ENCODE results near the gene CREB3L1.

- TF ChIP-seq CTCF (IDR thresholded peaks at IDR 0.05 in 4 of 5, conservative IDR thresholded peaks at IDR 0.05 in 1 of 5) (no peak), POLR2A (IDR thresholded peaks at IDR 0.05) (no peak)
Observed at GRCh38 chr11:46351606-46352005, 74.1 kb downstream of the CREB3L1 start.

Data from gastrocnemius medialis (tissue), 4 donors.